ENCODE measurements around the gene SYK. TPM values are rescaled to one million over a fixed set of nuclear protein-coding genes. Genes with fewer than 3 reads are reported as not detected.

SYK gene
- total and polyA plus RNA-seq, 2 of the 4 experiments (the other 2 are of a cell fraction), result not detected

- no peak overlapping the region for H3K56ac ChIP-seq (ENCODE audit: extremely low read depth, insufficient read depth, low read length)
- no peak overlapping the region for H2AFZ ChIP-seq (replicated peaks; ENCODE audit: low read length, poor library complexity)
- ChIA-PET POLR2A (ENCODE audit: unreplicated experiment) (no interaction called here), CTCF (no interaction called here)
- no peak overlapping the region for H2BK5ac ChIP-seq (ENCODE audit: low read depth, low read length, poor library complexity, severe bottlenecking)
- H3K36me3 ChIP-seq (ENCODE audit: control insufficient read depth, insufficient read depth, low read length), result no peaks in the 10 kb centered on the region
- BruUV-seq (replicated peaks), result no TSS peak
- H3K18ac ChIP-seq (ENCODE audit: low read depth, low read length), result no peak overlapping the region
- H3K4me3 ChIP-seq (ENCODE audit: insufficient read depth, low read depth, low read length), result no peak overlapping the region
- H3K27me3 ChIP-seq (ENCODE audit: control insufficient read depth, insufficient read depth, low read length), result peaks cover 10% of the 10 kb centered on the region
- dilution Hi-C loops (cut with HindIII; ENCODE audit: low sequenced_read_pairs, unreplicated experiment), result no loop called here
- H3K9ac ChIP-seq (ENCODE audit: low read depth, low read length), result no peak overlapping the region
- no peak overlapping the region for H4K5ac ChIP-seq (ENCODE audit: low read depth, low read length)
- TF ChIP-seq BHLHE40 (IDR thresholded peaks at IDR 0.05; ENCODE audit: low read depth, low read length) (no peak), CEBPB (IDR thresholded peaks at IDR 0.05; ENCODE audit: low read depth, low read length) (no peak)
- TF ChIP-seq, protein P1, sequence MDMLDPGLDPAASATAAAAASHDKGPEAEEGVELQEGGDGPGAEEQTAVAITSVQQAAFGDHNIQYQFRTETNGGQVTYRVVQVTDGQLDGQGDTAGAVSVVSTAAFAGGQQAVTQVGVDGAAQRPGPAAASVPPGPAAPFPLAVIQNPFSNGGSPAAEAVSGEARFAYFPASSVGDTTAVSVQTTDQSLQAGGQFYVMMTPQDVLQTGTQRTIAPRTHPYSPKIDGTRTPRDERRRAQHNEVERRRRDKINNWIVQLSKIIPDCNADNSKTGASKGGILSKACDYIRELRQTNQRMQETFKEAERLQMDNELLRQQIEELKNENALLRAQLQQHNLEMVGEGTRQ (IDR thresholded peaks at IDR 0.05; ENCODE audit: low read depth, low read length), result no peak
- no peaks in the 10 kb centered on the region for H3K9me1 ChIP-seq (ENCODE audit: insufficient read depth, low read length)
- H2BK15ac ChIP-seq (ENCODE audit: low read depth, low read length), result no peak overlapping the region
- no peak overlapping the region for H2BK120ac ChIP-seq (ENCODE audit: low read depth, low read length)
- H3K4me1 ChIP-seq (ENCODE audit: control insufficient read depth, insufficient read depth, low read length), result no peaks in the 10 kb centered on the region
- in situ Hi-C loops (cut with MboI; ENCODE audit: low sequenced_read_pairs), result no loop called here
- WGBS, 2 experiments (ENCODE audit: extremely low coverage in 2 of 2, insufficient read length in 1 of 2), result 13% methylated on average over 2 of the region's 8 CpGs; no CpG with 5 or more reads in 1 of the 2 experiments
- ATAC-seq (ENCODE audit: low read depth), result no peak
- H2BK20ac ChIP-seq (ENCODE audit: low read depth, low read length), result no peak overlapping the region
- H4K91ac ChIP-seq (ENCODE audit: insufficient read depth, low read depth, low read length), result no peak overlapping the region
- H3K23ac ChIP-seq (ENCODE audit: low read depth, low read length), result no peak overlapping the region
- no peak overlapping the region for H3K4me2 ChIP-seq (ENCODE audit: low read depth, low read length)
- H4K20me1 ChIP-seq (ENCODE audit: insufficient read depth, low read length), result no peaks in the 10 kb centered on the region
- H3K14ac ChIP-seq (replicated peaks; ENCODE audit: low read depth, low read length), result no peak overlapping the region
- no peak overlapping the region for H3K27ac ChIP-seq (ENCODE audit: insufficient read depth, low read length)
- no peak overlapping the region for H2AK5ac ChIP-seq (ENCODE audit: low read depth, low read length)
- no peaks in the 10 kb centered on the region for H3K79me1 ChIP-seq (ENCODE audit: low read depth in 1 of 2, low read length in 2 of 2)
- H3K9me3 ChIP-seq (ENCODE audit: control insufficient read depth, insufficient read depth, low read length), result no peaks in the 10 kb centered on the region
- H4K8ac ChIP-seq (ENCODE audit: low read depth in 2 of 2, low read length in 2 of 2), result no peak overlapping the region
- H2AK9ac ChIP-seq (replicated peaks; ENCODE audit: low read depth, low read length, poor library complexity), result no peak overlapping the region
- H3K4ac ChIP-seq (ENCODE audit: low read depth, low read length), result no peak overlapping the region
- intact Hi-C loops (cut with micrococcal nuclease), result no loop called here
- DNase-seq, result no peak
Observed at GRCh38 chr9:90854637-90855175, 53.1 kb downstream of the SYK start.
